K562 (cell line): ENCODE data around the gene LRP2. TPM values are rescaled to one million over a fixed set of nuclear protein-coding genes. Genes with fewer than 3 reads are reported as not detected.

Source experiments
- ATAC-seq: fragments of 200-7000 bp; cut with Tn5 transposase; 3 replicates; pipeline ENCODE4 v1.9.1; 2020; ENCODE audit warnings: moderate library complexity
- BruUV-seq: library from RNA; stranded (reverse); fragments of 400-500 nt; replicated peaks from 2 replicates; lab custom pipeline; 2021; lab: Mats Ljungman, UMichigan
- CTCF ChIA-PET: fragments of 300-600 bp; formaldehyde crosslinking; extraction: SDS; loops from one replicate; lab custom pipeline; 2021; ENCODE audit warnings: low intra/inter-chr PET ratio; lab: Yijun Ruan, JAX
- POLR2A ChIA-PET: fragments of 300-600, 350-650 bp; sonication (Branson Sonifier 250); formaldehyde crosslinking; extraction: SDS; loops from one replicate; lab custom pipeline; 2021; ENCODE audit warnings: antibody characterized with exemption, inconsistent platforms; lab: Yijun Ruan, JAX
- DNase-seq, 4 experiments: peaks; one replicate each; pipeline versions ENCODE4 v3.0.0 to v3.0.0-alpha.2; 2011 to 2018; ENCODE audit warnings: low spot score in 3 of 4, mixed read lengths in 3 of 4; ENCODE audit errors: extremely low read depth in 1 of 4
- FAIRE-seq: peaks from 2 replicates; lab custom pipeline; 2011; peaks lifted over from hg19 to GRCh38; lab: Jason Lieb, UNC
- H2AFZ ChIP-seq: 2 replicates; pipeline ENCODE4 v1.6.0; 2011; ENCODE audit warnings: low read depth, low read length, control low read depth, inconsistent platforms
- H3K27ac ChIP-seq: fragments of 200-600 bp; 3 replicates; pipeline ENCODE4 v1.8.0; 2011; ENCODE audit warnings: low read depth, mild to moderate bottlenecking, control low read depth, inconsistent platforms, low read length, moderate library complexity, mixed read lengths; ENCODE audit errors: extremely low read depth
- H3K27me3 ChIP-seq, 2 experiments: fragments of 300-600 bp in 1 of 2; 2 replicates in 1 of 2; 3 replicates in 1 of 2; pipeline versions ENCODE4 v1.6.0 to v1.8.0; 2011; ENCODE audit warnings: inconsistent platforms in 2 of 2, low read length in 2 of 2, mild to moderate bottlenecking in 1 of 2, mixed read lengths in 1 of 2, moderate library complexity in 1 of 2; ENCODE audit not compliant: control insufficient read depth in 2 of 2, insufficient read depth in 2 of 2
- H3K36me3 ChIP-seq: fragments of 300-600 bp; 3 replicates; pipeline ENCODE4 v1.8.0; 2011; ENCODE audit warnings: mild to moderate bottlenecking, low read length, inconsistent platforms; ENCODE audit not compliant: control insufficient read depth, insufficient read depth
- H3K4me1 ChIP-seq, 2 experiments: fragments of 200-600 bp in 1 of 2; replicated peaks in 1 of 2; 2 replicates in 1 of 2; 3 replicates in 1 of 2; pipeline versions ENCODE4 v1.5.1 to v1.8.0; 2011; ENCODE audit warnings: inconsistent platforms in 2 of 2, low read length in 2 of 2, mild to moderate bottlenecking in 1 of 2, mixed read lengths in 1 of 2, moderate library complexity in 1 of 2; ENCODE audit not compliant: control insufficient read depth in 2 of 2, insufficient read depth in 2 of 2
- H3K4me2 ChIP-seq: 2 replicates; pipeline ENCODE4 v1.6.1; 2011; ENCODE audit warnings: low read length, control low read depth, inconsistent platforms, mixed read lengths; ENCODE audit not compliant: insufficient read depth
- H3K4me3 ChIP-seq: fragments of 200-600 bp; sonication (generic), shearing (Covaris generic); 2 replicates; pipeline ENCODE4 v1.5.1; 2016; ENCODE audit warnings: control low read depth, inconsistent platforms
- H3K79me2 ChIP-seq: fragments of 200-600 bp; 3 replicates; pipeline ENCODE4 v1.8.0; 2011; ENCODE audit warnings: low read length, inconsistent platforms; ENCODE audit not compliant: control insufficient read depth, insufficient read depth
- H3K9ac ChIP-seq, 2 experiments: 2 replicates each; pipeline versions ENCODE4 v1.6.0 to v1.6.1; 2011; ENCODE audit warnings: low read depth in 2 of 2, low read length in 2 of 2, control low read depth in 1 of 2, inconsistent platforms in 1 of 2, mild to moderate bottlenecking in 1 of 2, mixed read lengths in 1 of 2; ENCODE audit not compliant: insufficient read depth in 1 of 2
- H3K9me1 ChIP-seq: one replicate; pipeline ENCODE4 v1.6.0; 2011; ENCODE audit warnings: inconsistent platforms, mild to moderate bottlenecking, low read length, moderate library complexity; ENCODE audit not compliant: control insufficient read depth, insufficient read depth
- H3K9me3 ChIP-seq: replicated peaks from 2 replicates; pipeline ENCODE4 v1.5.1; 2011; ENCODE audit warnings: low read depth, low read length, inconsistent platforms; ENCODE audit not compliant: control insufficient read depth, insufficient read depth
- H4K20me1 ChIP-seq: replicated peaks from 2 replicates; pipeline ENCODE4 v1.6.1; 2011; ENCODE audit warnings: low read length, inconsistent platforms, mixed read lengths; ENCODE audit not compliant: control insufficient read depth, insufficient read depth
- DIDO1 ChIP-seq: fragments of 450-650 bp; IDR thresholded peaks from 2 replicates; pipeline ENCODE4 v1.6.1; 2016; ENCODE audit warnings: low read depth, missing biosample characterization, missing genetic modification characterization
- EZH2 ChIP-seq: IDR thresholded peaks from 2 replicates; pipeline ENCODE4 v1.6.1; 2012; ENCODE audit warnings: low read depth, mild to moderate bottlenecking, inconsistent platforms, low read length, borderline replicate concordance
- FOXJ2 ChIP-seq: fragments of 200-800 bp; sonication (Bioruptor generic); IDR thresholded peaks from 2 replicates; pipeline ENCODE4 v1.6.1; 2016; ENCODE audit warnings: missing genetic modification characterization, missing compliant biosample characterization
- GATAD2A ChIP-seq: fragments of 450-650 bp; IDR thresholded peaks from 2 replicates; pipeline ENCODE4 v1.6.1; 2017
- NCOA2 ChIP-seq, 2 experiments: fragments of 450-650 bp; IDR thresholded peaks; 2 replicates each; pipeline ENCODE4 v1.6.1; 2018; ENCODE audit warnings: mild to moderate bottlenecking in 2 of 2, moderate library complexity in 1 of 2; ENCODE audit not compliant: partially characterized antibody in 2 of 2
- NR4A1 ChIP-seq, 2 experiments: fragments of 250-450 bp in 1 of 2; fragments of 450-650 bp in 1 of 2; sonication (Bioruptor Pico) in 1 of 2; IDR thresholded peaks; 2 replicates each; pipeline versions ENCODE4 v1.4.0 to v1.6.1; 2016 to 2020; ENCODE audit warnings: mild to moderate bottlenecking in 2 of 2, missing compliant biosample characterization in 1 of 2, missing genetic modification characterization in 1 of 2, moderate library complexity in 1 of 2
- PHTF2 ChIP-seq: fragments of 250-450 bp; sonication (Bioruptor Pico); IDR thresholded peaks from 2 replicates; pipeline ENCODE4 v1.5.0; 2021; ENCODE audit warnings: mild to moderate bottlenecking
- SREBF1 ChIP-seq: fragments of 150-350 bp; IDR thresholded peaks from 2 replicates; pipeline ENCODE4 v1.6.1; 2014; ENCODE audit warnings: antibody characterized with exemption, low read depth, low read length, borderline replicate concordance
- TAF9B ChIP-seq: fragments of 450-650 bp; IDR thresholded peaks from 2 replicates; pipeline ENCODE4 v1.6.1; 2018; ENCODE audit warnings: mild to moderate bottlenecking; ENCODE audit not compliant: partially characterized antibody
- ZC3H8 ChIP-seq: fragments of 450-650 bp; IDR thresholded peaks from 2 replicates; pipeline ENCODE4 v1.6.1; 2017
- ZNF436 ChIP-seq: fragments of 250-450, 450-650 bp; sonication (Bioruptor Pico); formaldehyde crosslinking; IDR thresholded peaks from 2 replicates; pipeline ENCODE4 v1.7.0; 2020; ENCODE audit warnings: mild to moderate bottlenecking
- WGBS: fragments of 100-300 bp; shearing (Covaris generic); methylation state at CpG from one replicate; pipeline ENCODE4 v1.1.6; 2016; ENCODE audit warnings: low coverage, mixed read lengths; ENCODE audit not compliant: insufficient coverage; ENCODE audit errors: missing lambda C conversion rate; 5-methylcytosine and 5-hydroxymethylcytosine counted together
- in situ Hi-C: fragments of 300-500 bp; cut with MboI; formaldehyde crosslinking; loops from 4 replicates; pipeline ENCODE4 v1.15.0; 2018; ENCODE audit warnings: inconsistent platforms, mixed read lengths
- intact Hi-C: fragments of 100-400 bp; cut with micrococcal nuclease; formaldehyde crosslinking; loops from 2 replicates; pipeline ENCODE4 v1.14.2; 2022
- polyA plus RNA-seq, 8 experiments: library from polyadenylated mRNA; depleted of rRNA in 4 of 8; stranded (reverse) in 5 of 8; unstranded in 3 of 8; fragments of >200 nt; fragmentation: Nextera tagmentation in 2 of 8; fragmentation: Illumina TruSeq in 1 of 8; extraction: Ambion mirVana in 2 of 8; extraction: Trizol in 1 of 8; gene quantifications; 2 replicates each; pipeline versions ENCODE4 v1.2.1 to v1.2.3, GENCODE V29; 2011 to 2014; ENCODE audit warnings: inconsistent platforms in 1 of 8, missing spikeins in 1 of 8
- total RNA-seq, 7 experiments: library from RNA; depleted of rRNA in 6 of 7; stranded (reverse); fragments of >200 nt in 6 of 7; fragmentation: Illumina TruSeq in 2 of 7; extraction: Trizol in 2 of 7; gene quantifications; 2 replicates each; pipeline versions ENCODE4 v1.2.1 to v1.2.3, GENCODE V29; 2011 to 2021; ENCODE audit warnings: low replicate concordance in 1 of 7
- TF ChIP-seq, protein P1 (sequence below): fragments of 450-650 bp; IDR thresholded peaks from 2 replicates; pipeline ENCODE4 v1.6.1; 2016; ENCODE audit warnings: low read depth, mild to moderate bottlenecking, moderate library complexity

Gene LRP2
- total and polyA plus RNA-seq, 9 of the 15 experiments (the other 6 are each of a cell fraction or from before 2014, with no cell fraction given), result 0.04 to 0.18 (median 0.11) TPM; not detected in 1

DNA sequence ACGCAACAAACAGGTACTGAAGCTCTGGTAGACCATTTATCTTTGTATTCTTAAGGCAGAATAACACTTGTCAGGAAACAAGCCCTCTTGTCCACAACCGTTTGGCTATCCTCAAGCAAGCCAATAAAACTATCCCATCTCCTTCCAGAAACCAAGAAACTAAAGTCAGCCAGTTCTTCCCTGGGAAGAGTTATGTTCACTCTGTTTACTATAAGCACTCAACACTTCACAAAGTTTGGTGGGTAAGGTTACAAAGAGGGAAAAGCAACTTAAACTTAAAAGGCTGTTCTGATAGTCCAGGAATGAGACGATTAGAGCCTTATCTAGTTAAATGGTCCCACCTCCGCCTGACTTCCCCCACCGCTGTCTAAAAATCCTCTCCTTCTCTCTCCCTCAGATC lies 25.6 kb downstream of the LRP2 start:
- 2% methylated on average over 5 of the region's 5 CpGs for whole genome bisulfite sequencing
- H3K4me2 ChIP-seq, result no peak overlapping the region
- DNase-seq (no peak), ATAC-seq (no peak), FAIRE-seq (no peak)
- no TSS peak for BruUV-seq
- no peaks in the 10 kb centered on the region for H3K9me3 ChIP-seq
- H3K4me3 ChIP-seq, result no peak overlapping the region
- H3K79me2 ChIP-seq, result no peaks in the 10 kb centered on the region
- H3K4me1 ChIP-seq, result no peaks in the 10 kb centered on the region
- in situ Hi-C loops (no loop called here), intact Hi-C loops (no loop called here)
- TF ChIP-seq NR4A1 (CRISPR knock-in tag; IDR thresholded peaks at IDR 0.05), result no peak
- TF ChIP-seq NR4A1 (tag; IDR thresholded peaks at IDR 0.05), result no peak
- no peak for TF ChIP-seq PHTF2
- no peak for TF ChIP-seq SREBF1
- no peak for TF ChIP-seq DIDO1 (tag)
- TF ChIP-seq, protein P1, sequence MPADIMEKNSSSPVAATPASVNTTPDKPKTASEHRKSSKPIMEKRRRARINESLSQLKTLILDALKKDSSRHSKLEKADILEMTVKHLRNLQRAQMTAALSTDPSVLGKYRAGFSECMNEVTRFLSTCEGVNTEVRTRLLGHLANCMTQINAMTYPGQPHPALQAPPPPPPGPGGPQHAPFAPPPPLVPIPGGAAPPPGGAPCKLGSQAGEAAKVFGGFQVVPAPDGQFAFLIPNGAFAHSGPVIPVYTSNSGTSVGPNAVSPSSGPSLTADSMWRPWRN, result no peak
- no peak for TF ChIP-seq TAF9B
- TF ChIP-seq ZC3H8, result no peak
- no peak for TF ChIP-seq FOXJ2 (tag)
- TF ChIP-seq EZH2, result no peak
- no peak for TF ChIP-seq NCOA2 (IDR thresholded peaks at IDR 0.05; ENCODE audit: partially characterized antibody in 2 of 2)
- TF ChIP-seq GATAD2A, result no peak
- no peak for TF ChIP-seq ZNF436
- peaks cover 4 to 7% of the 10 kb centered on the region in 2 experiments; a peak in 3 of 5 replicates for H3K27me3 ChIP-seq
- H3K9me1 ChIP-seq, result no peaks in the 10 kb centered on the region
- no peak overlapping the region for H3K9ac ChIP-seq
- ChIA-PET CTCF (no interaction called here), POLR2A (no interaction called here)
- no peak overlapping the region for H3K27ac ChIP-seq
- H3K36me3 ChIP-seq, result no peaks in the 10 kb centered on the region
- no peak overlapping the region for H2AFZ ChIP-seq
- no peaks in the 10 kb centered on the region for H4K20me1 ChIP-seq
